Stimulated activated CD4-positive, alpha-beta T cell treated with anti-CD3 and anti-CD28 coated beads, Interleukin-12 subunit alpha, Interleukin-12 subunit beta, amount 100 ng/mL, for 48 hours (primary cell): Measurements from ENCODE around the gene MED17.

ENCODE experiments used
- DNase-seq, 3 donors: peaks; one replicate each; pipeline ENCODE4 v3.0.0-alpha.2; 2020; ENCODE audit warnings: low read depth in 2 of 3, low spot score in 1 of 3

Gene MED17

GRCh38 chr11:93846411-93846810, 62.3 kb downstream of the MED17 start:
- DNase-seq = no peak

GRCh38 chr11:93849201-93849600, 65.1 kb downstream of the MED17 start:
- DNase-seq = no peak

- no peak for DNase-seq
These were observed 65.9 kb downstream of the MED17 start for GRCh38 chr11:93849751-93850593.

GRCh38 chr11:93850594-93851018, 66.5 kb downstream of the MED17 start, which contains the start of gene VSTM5:
VSTM5 (minus strand) TSS chr11:93850618; CDS start chr11:93850502, 116 bp downstream.
- DNase-seq = no peak

GRCh38 chr11:93852242-93852641, 68.2 kb downstream of the MED17 start:
- DNase-seq = no peak

- DNase-seq = no peak
These were observed 73.5 kb downstream of the MED17 start for GRCh38 chr11:93857413-93858120.

DNA sequence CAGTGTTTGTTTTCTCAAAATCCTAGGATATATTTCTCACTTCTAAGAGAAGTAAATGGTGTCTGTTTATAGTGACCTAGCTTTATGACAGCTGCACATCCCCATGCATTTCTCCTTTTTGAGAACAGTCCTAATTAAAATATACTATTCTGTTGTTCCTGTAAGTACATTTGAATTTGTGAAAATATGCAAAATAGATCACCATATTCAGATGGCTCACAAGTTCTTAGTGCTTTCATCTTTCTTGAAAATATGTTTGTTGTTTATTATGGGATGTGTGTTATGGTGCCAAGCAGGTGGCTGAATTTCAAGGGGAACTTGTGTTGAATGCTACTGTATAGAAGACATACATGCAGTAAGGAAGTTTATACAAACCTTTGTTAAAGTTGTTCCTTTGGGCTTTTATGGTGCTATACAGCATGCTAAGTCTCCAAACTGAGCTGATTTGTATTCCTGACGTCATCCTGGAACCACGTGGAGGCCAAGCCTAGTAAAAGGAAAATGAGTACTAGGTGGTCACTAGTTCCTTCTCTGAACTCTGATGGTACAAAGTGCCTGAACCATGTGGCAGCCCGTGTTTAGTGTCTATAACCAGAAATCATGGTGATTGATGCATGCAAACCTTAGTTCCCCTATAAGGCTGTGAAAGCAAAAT, 74.2 kb downstream of the MED17 start:
- DNase-seq = no peak

- no peak for DNase-seq
These were observed 77.7 kb downstream of the MED17 start for GRCh38 chr11:93861808-93862207.
